ENCODE measurements around the gene TBC1D22A.

GRCh38 chr22:47092896-47093311 lies 330.5 kb downstream of the TBC1D22A start:
- no peak for TF ChIP-seq CTCF (IDR thresholded peaks at IDR 0.05)
- no peak for TF ChIP-seq POLR2A (IDR thresholded peaks at IDR 0.05)

All from ovary (tissue), 3 donors.